Ascending aorta (tissue), 2 donors: ENCODE data around the gene COA3. TPM values are rescaled to one million over a fixed set of nuclear protein-coding genes. Genes with fewer than 3 reads are reported as not detected.

Experiments used
- DNase-seq, 2 donors: peaks; one replicate each; pipeline ENCODE4 v3.0.0-alpha.2; 2019; ENCODE audit warnings: low spot score in 2 of 2
- H3K27ac ChIP-seq, 2 donors: fragments of 200-600 bp; sonication (generic); one replicate each; pipeline ENCODE4 v1.5.1; 2016 to 2017; ENCODE audit warnings: mild to moderate bottlenecking in 1 of 2
- H3K27me3 ChIP-seq: fragments of 200-600 bp; sonication (generic); one replicate; pipeline ENCODE4 v1.5.1; 2017
- H3K36me3 ChIP-seq, 2 donors: fragments of 200-600 bp; sonication (generic); one replicate each; pipeline ENCODE4 v1.5.1; 2016
- H3K4me1 ChIP-seq, 2 donors: fragments of 200-600 bp; sonication (generic); one replicate each; pipeline ENCODE4 v1.5.1; 2016 to 2017; ENCODE audit warnings: mild to moderate bottlenecking in 1 of 2
- H3K4me3 ChIP-seq, 2 donors: fragments of 200-600 bp; sonication (generic); one replicate each; pipeline ENCODE4 v1.5.1; 2016 to 2017; ENCODE audit warnings: mild to moderate bottlenecking in 1 of 2
- H3K9me3 ChIP-seq, 2 donors: fragments of 200-600 bp; sonication (generic); one replicate each; pipeline ENCODE4 v1.5.1; 2016
- intact Hi-C: fragments of 100-400 bp; cut with DNase I; formaldehyde crosslinking; loops from one replicate; pipeline ENCODE4 v1.15.1; 2023
- total RNA-seq: library from RNA; depleted of rRNA; stranded (reverse); fragments of >200 nt; gene quantifications from one replicate; pipeline ENCODE4 v1.1.0, GENCODE V29; 2016
- TF ChIP-seq, protein P1 (sequence below), 3 experiments: fragments of 200-600 bp in 2 of 3; fragments of 450-650 bp in 1 of 3; sonication (generic) in 2 of 3; IDR thresholded peaks; one replicate each; pipeline ENCODE4 v1.5.1; 2016 to 2019; ENCODE audit warnings: antibody characterized with exemption in 3 of 3, mild to moderate bottlenecking in 1 of 3, moderate library complexity in 1 of 3

COA3 gene
- total RNA-seq, 1 donor from 2014 or later: 9.8 TPM

DNA sequence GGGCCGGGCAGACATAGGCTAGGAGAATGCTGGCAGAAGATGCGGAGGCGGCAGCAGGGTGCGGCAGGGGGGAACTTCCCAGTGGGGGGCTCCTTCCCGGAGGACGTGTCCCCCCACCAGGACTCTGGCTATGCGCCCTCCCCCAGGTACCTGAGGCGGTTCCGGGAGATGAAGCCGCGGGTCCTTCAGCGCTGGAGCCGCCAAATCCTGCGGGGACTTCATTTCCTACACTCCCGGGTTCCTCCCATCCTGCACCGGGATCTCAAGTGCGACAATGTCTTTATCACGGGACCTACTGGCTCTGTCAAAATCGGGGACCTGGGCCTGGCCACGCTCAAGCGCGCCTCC, 14.7 kb downstream of the COA3 start:
- H3K27me3 ChIP-seq: peaks cover 12% of the 10 kb centered on the region
- H3K9me3 ChIP-seq: no peaks in the 10 kb centered on the region
- no peak overlapping the region for H3K4me3 ChIP-seq
- intact Hi-C loops: no loop called here
- no peak overlapping the region for H3K27ac ChIP-seq
- H3K36me3 ChIP-seq: peaks cover 5 to 9% of the 10 kb centered on the region in 2 donors
- peaks cover 6% of the 10 kb centered on the region in 2 donors for H3K4me1 ChIP-seq
- TF ChIP-seq, protein P1, sequence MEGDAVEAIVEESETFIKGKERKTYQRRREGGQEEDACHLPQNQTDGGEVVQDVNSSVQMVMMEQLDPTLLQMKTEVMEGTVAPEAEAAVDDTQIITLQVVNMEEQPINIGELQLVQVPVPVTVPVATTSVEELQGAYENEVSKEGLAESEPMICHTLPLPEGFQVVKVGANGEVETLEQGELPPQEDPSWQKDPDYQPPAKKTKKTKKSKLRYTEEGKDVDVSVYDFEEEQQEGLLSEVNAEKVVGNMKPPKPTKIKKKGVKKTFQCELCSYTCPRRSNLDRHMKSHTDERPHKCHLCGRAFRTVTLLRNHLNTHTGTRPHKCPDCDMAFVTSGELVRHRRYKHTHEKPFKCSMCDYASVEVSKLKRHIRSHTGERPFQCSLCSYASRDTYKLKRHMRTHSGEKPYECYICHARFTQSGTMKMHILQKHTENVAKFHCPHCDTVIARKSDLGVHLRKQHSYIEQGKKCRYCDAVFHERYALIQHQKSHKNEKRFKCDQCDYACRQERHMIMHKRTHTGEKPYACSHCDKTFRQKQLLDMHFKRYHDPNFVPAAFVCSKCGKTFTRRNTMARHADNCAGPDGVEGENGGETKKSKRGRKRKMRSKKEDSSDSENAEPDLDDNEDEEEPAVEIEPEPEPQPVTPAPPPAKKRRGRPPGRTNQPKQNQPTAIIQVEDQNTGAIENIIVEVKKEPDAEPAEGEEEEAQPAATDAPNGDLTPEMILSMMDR (IDR thresholded peaks at IDR 0.05): no peak
- no peak for DNase-seq

- peaks cover 10 to 15% of the 10 kb centered on the region in 2 donors for H3K36me3 ChIP-seq
- intact Hi-C loops: no loop called here
- peaks cover 6% of the 10 kb centered on the region in 2 donors for H3K4me1 ChIP-seq
- no peaks in the 10 kb centered on the region for H3K9me3 ChIP-seq
- H3K4me3 ChIP-seq: no peak overlapping the region
- H3K27me3 ChIP-seq: peaks cover 12% of the 10 kb centered on the region
- no peak for DNase-seq
- H3K27ac ChIP-seq: no peak overlapping the region
- TF ChIP-seq, protein P1 (IDR thresholded peaks at IDR 0.05): no peak
These were observed 15.3 kb downstream of the COA3 start for GRCh38 chr17:42783062-42783790.

- intact Hi-C loops: no loop called here
- no peak overlapping the region for H3K4me3 ChIP-seq
- H3K27me3 ChIP-seq: peaks cover 12% of the 10 kb centered on the region
- DNase-seq: no peak
- no peak overlapping the region for H3K27ac ChIP-seq
- peaks cover 6% of the 10 kb centered on the region in 2 donors for H3K4me1 ChIP-seq
- TF ChIP-seq, protein P1 (IDR thresholded peaks at IDR 0.05): no peak
- no peaks in the 10 kb centered on the region for H3K9me3 ChIP-seq
- peaks cover 18 to 22% of the 10 kb centered on the region in 2 donors for H3K36me3 ChIP-seq
These were observed 16.1 kb downstream of the COA3 start for GRCh38 chr17:42782166-42783061.

GRCh38 chr17:42781639-42782165, 16.8 kb downstream of the COA3 start:
- Histone ChIP-seq H3K4me1 (peaks cover 6% of the 10 kb centered on the region in 2 donors), H3K36me3 (peaks cover 21 to 27% of the 10 kb centered on the region in 2 donors), H3K4me3 (no peak overlapping the region), H3K27me3 (peaks cover 12% of the 10 kb centered on the region), H3K27ac (no peak overlapping the region), H3K9me3 (no peaks in the 10 kb centered on the region)
- TF ChIP-seq, protein P1 (IDR thresholded peaks at IDR 0.05): no peak
- intact Hi-C loops: no loop called here
- no peak for DNase-seq

DNA sequence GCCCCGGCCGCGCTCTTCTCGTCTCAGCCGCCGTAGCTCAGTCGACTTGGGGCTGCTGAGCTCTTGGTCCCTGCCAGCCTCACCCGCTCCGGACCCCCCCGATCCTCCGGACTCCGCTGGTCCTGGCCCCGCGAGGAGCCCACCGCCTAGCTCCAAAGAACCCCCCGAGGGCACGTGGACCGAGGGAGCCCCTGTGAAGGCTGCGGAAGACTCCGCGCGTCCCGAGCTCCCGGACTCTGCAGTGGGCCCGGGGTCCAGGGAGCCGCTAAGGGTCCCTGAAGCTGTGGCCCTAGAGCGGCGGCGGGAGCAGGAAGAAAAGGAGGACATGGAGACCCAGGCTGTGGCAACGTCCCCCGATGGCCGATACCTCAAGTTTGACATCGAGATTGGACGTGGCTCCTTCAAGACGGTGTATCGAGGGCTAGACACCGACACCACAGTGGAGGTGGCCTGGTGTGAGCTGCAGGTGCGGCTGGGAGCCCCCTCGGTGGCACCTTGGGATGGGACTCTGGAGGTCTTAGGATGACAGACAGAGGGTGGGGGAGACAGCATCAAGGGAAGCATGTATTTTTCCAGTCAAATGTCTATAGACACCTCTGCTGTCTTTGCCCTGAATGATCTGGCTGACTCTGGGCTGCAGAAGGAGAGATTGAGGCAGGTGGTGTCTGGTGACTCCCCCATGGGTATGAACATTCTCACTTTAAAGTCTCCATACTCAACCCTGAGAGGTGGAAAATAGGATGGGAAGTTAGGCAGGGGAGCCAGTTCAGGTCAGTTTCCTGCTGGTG, 17.5 kb downstream of the COA3 start:
- H3K4me1 ChIP-seq: peaks cover 6% of the 10 kb centered on the region in 2 donors
- peak overlapping the region; percentile 45 to 47 for H3K4me3 ChIP-seq
- no peaks in the 10 kb centered on the region for H3K9me3 ChIP-seq
- intact Hi-C loops: no loop called here
- DNase-seq: no peak
- H3K36me3 ChIP-seq: peaks cover 21 to 34% of the 10 kb centered on the region in 2 donors
- TF ChIP-seq, protein P1 (IDR thresholded peaks at IDR 0.05): no peak
- peaks cover 12% of the 10 kb centered on the region for H3K27me3 ChIP-seq
- H3K27ac ChIP-seq: no peak overlapping the region
